LNCaP clone FGC (cell line): ENCODE data around the gene PC.
A peak's percentile ranks its signal among the peaks of the same experiment; 100 is the strongest.

Experiments used
- DNase-seq: peaks from one replicate; pipeline ENCODE4 v3.0.0-alpha.2; 2011; ENCODE audit warnings: low read depth
- H3K4me3 ChIP-seq: 2 replicates; pipeline ENCODE4 v1.5.1; 2011; ENCODE audit warnings: mild to moderate bottlenecking, low read depth, low read length, control low read depth
- CTCF ChIP-seq: IDR thresholded peaks from 2 replicates; pipeline ENCODE4 v1.5.1; 2012; ENCODE audit warnings: mild to moderate bottlenecking; ENCODE audit not compliant: control insufficient read depth, insufficient read depth; ENCODE audit errors: extremely low read depth

PC gene

GRCh38 chr11:66844496-66845142, 113.6 kb downstream of the PC start:
- no peak for TF ChIP-seq CTCF
- H3K4me3 ChIP-seq: peak overlapping the region; percentile 97

GRCh38 chr11:66843776-66844495, 114.2 kb downstream of the PC start:
- no peak for TF ChIP-seq CTCF
- DNase-seq: no peak
- H3K4me3 ChIP-seq: peak overlapping the region; percentile 97

More at GRCh38 chr11:66844496-66845142, 113.6 kb downstream of the PC start:
- no peak for DNase-seq

GRCh38 chr11:66842896-66843775, 115.0 kb downstream of the PC start, which contains the start of gene RCE1:
Gene RCE1 (plus strand): TSS chr11:66843441. CDS start chr11:66843456, 15 bp downstream.
- peak within 1 kb of the TSS; percentile 97 for H3K4me3 ChIP-seq
- DNase-seq: peak; percentile 53
- TF ChIP-seq CTCF: no peak

- H3K4me3 ChIP-seq: peak overlapping the region; percentile 97
- no peak for TF ChIP-seq CTCF
- DNase-seq: no peak
Measured at GRCh38 chr11:66842501-66842895, 115.7 kb downstream of the PC start.

- DNase-seq: no peak
- TF ChIP-seq CTCF: no peak
- peak overlapping the region; percentile 97 for H3K4me3 ChIP-seq
Measured at GRCh38 chr11:66841861-66842260, 116.3 kb downstream of the PC start.

GRCh38 chr11:66840317-66841091, 117.7 kb downstream of the PC start:
- DNase-seq: no peak
- H3K4me3 ChIP-seq: no peak overlapping the region
- no peak for TF ChIP-seq CTCF
